GM12891 (cell line): Measurements from ENCODE around the gene PIK3CD.

ENCODE experiments used
- POLR2A ChIP-seq: IDR thresholded peaks from 2 replicates; pipeline ENCODE4 v1.6.1; 2011; ENCODE audit warnings: low read depth, low read length, control low read depth
- POLR2AphosphoS5 ChIP-seq: IDR thresholded peaks from 2 replicates; pipeline ENCODE4 v1.6.1; 2011; ENCODE audit warnings: low read depth, low read length, control low read depth
- SPI1 ChIP-seq: IDR thresholded peaks from 2 replicates; pipeline ENCODE4 v1.6.1; 2011; ENCODE audit warnings: low read depth, low read length, control low read depth
- TAF1 ChIP-seq: IDR thresholded peaks from 2 replicates; pipeline ENCODE4 v1.6.1; 2011; ENCODE audit warnings: low read depth, low read length, control low read depth

GRCh38 chr1:9767964-9768668 is 116.6 kb downstream of the PIK3CD start:
- TF ChIP-seq POLR2A (no peak), POLR2AphosphoS5 (no peak), TAF1 (no peak), SPI1 (no peak)
